SK-N-SH (cell line): ENCODE results near the gene COPS3. TPM values are rescaled to one million over a fixed set of nuclear protein-coding genes. Genes with fewer than 3 reads are reported as not detected.

Experiments
- CTCF ChIA-PET: fragments of 300-600, 350-600 bp; formaldehyde crosslinking; extraction: SDS; loops from one replicate; lab custom pipeline; 2021; lab: Yijun Ruan, JAX
- POLR2A ChIA-PET: fragments of 350-600 bp; sonication (Branson Sonifier 250); formaldehyde crosslinking; extraction: SDS; loops from one replicate; lab custom pipeline; 2020; ENCODE audit warnings: antibody characterized with exemption, inconsistent platforms; lab: Yijun Ruan, JAX
- DNase-seq: peaks from one replicate; pipeline ENCODE4 v3.0.0; 2012
- H2AFZ ChIP-seq: fragments of 200-600 bp; sonication (generic); 2 replicates; pipeline ENCODE4 v1.8.1; 2016; ENCODE audit warnings: antibody characterized with exemption, mild to moderate bottlenecking, low read depth
- H3F3A ChIP-seq: fragments of 200-600 bp; sonication (generic); replicated peaks from 2 replicates; pipeline ENCODE3; 2016; ENCODE audit warnings: antibody characterized with exemption, mild to moderate bottlenecking; ENCODE audit not compliant: insufficient read depth
- H3K27ac ChIP-seq, 2 experiments: fragments of 200-500 bp in 1 of 2; fragments of 200-600 bp in 1 of 2; sonication (Bioruptor generic) in 1 of 2; sonication (generic), shearing (Covaris generic) in 1 of 2; 2 replicates each; pipeline versions ENCODE4 v1.5.1 to v1.6.1; 2014 to 2016; ENCODE audit warnings: low read depth in 2 of 2, inconsistent platforms in 1 of 2, low read length in 1 of 2, mild to moderate bottlenecking in 1 of 2, mixed read lengths in 1 of 2
- H3K27me3 ChIP-seq: fragments of 200-600 bp; sonication (generic), shearing (Covaris generic); 2 replicates; pipeline ENCODE4 v1.6.1; 2016; ENCODE audit warnings: mixed run types; ENCODE audit not compliant: insufficient read depth
- H3K36me3 ChIP-seq, 2 experiments: fragments of 200-500 bp in 1 of 2; fragments of 200-600 bp in 1 of 2; sonication (Bioruptor generic) in 1 of 2; sonication (generic) in 1 of 2; replicated peaks in 1 of 2; 2 replicates each; pipeline versions ENCODE3 to v1.5.1; 2014 to 2016; ENCODE audit warnings: low read length in 1 of 2, mild to moderate bottlenecking in 1 of 2; ENCODE audit not compliant: insufficient read depth in 2 of 2, control insufficient read depth in 1 of 2
- H3K4me1 ChIP-seq, 2 experiments: fragments of 200-500 bp in 1 of 2; fragments of 200-600 bp in 1 of 2; sonication (Bioruptor generic) in 1 of 2; sonication (generic), shearing (Covaris generic) in 1 of 2; 2 replicates each; pipeline versions ENCODE4 v1.5.1 to v1.6.1; 2014 to 2016; ENCODE audit warnings: low read depth in 1 of 2, low read length in 1 of 2, mixed run types in 1 of 2; ENCODE audit not compliant: insufficient read depth in 2 of 2, control insufficient read depth in 1 of 2
- H3K4me2 ChIP-seq: fragments of 200-600 bp; sonication (generic), shearing (Covaris generic); 2 replicates; pipeline ENCODE4 v1.6.1; 2017; ENCODE audit warnings: mixed run types
- H3K4me3 ChIP-seq, 2 experiments: fragments of 200-500 bp in 1 of 2; fragments of 200-600 bp in 1 of 2; sonication (Bioruptor generic) in 1 of 2; sonication (generic), shearing (Covaris generic) in 1 of 2; 2 replicates each; pipeline versions ENCODE4 v1.5.1 to v1.8.1; 2014 to 2016; ENCODE audit warnings: low read depth in 2 of 2, inconsistent platforms in 1 of 2, low read length in 1 of 2, mild to moderate bottlenecking in 1 of 2, mixed read lengths in 1 of 2, moderate library complexity in 1 of 2
- H3K79me2 ChIP-seq: fragments of 200-600 bp; sonication (generic); 2 replicates; pipeline ENCODE4 v1.8.1; 2017; ENCODE audit warnings: mild to moderate bottlenecking; ENCODE audit not compliant: insufficient read depth
- H3K9ac ChIP-seq: fragments of 200-600 bp; sonication (generic); 2 replicates; pipeline ENCODE4 v1.6.1; 2017; ENCODE audit warnings: mixed run types
- H3K9me2 ChIP-seq: fragments of 200-600 bp; sonication (generic); 2 replicates; pipeline ENCODE4 v1.6.1; 2017; ENCODE audit warnings: mixed run types
- H3K9me3 ChIP-seq: fragments of 200-600 bp; sonication (generic); 2 replicates; pipeline ENCODE4 v1.6.1; 2017; ENCODE audit warnings: mixed run types, mild to moderate bottlenecking, moderate library complexity
- H4K20me1 ChIP-seq: fragments of 200-600 bp; sonication (generic); 2 replicates; pipeline ENCODE4 v1.6.1; 2017; ENCODE audit warnings: mild to moderate bottlenecking, mixed run types; ENCODE audit not compliant: insufficient read depth
- CHD2 ChIP-seq: fragments of 150-350 bp; IDR thresholded peaks from 2 replicates; pipeline ENCODE4 v1.6.1; 2018; ENCODE audit warnings: low read length; ENCODE audit not compliant: partially characterized antibody
- CTCF ChIP-seq: fragments of 200-600 bp; sonication (generic); IDR thresholded peaks from 2 replicates; pipeline ENCODE4 v1.6.1; 2017; ENCODE audit warnings: antibody characterized with exemption, mild to moderate bottlenecking, moderate library complexity
- EP300 ChIP-seq, 2 experiments: IDR thresholded peaks; 2 replicates each; pipeline versions ENCODE4 v1.4.0 to v1.6.1; 2012; ENCODE audit warnings: borderline replicate concordance in 1 of 2, low read depth in 1 of 2, low read length in 1 of 2
- EZH2phosphoT487 ChIP-seq: fragments of 200-600 bp; sonication (generic); IDR thresholded peaks from 2 replicates; pipeline ENCODE4 v1.6.1; 2017; ENCODE audit warnings: low read depth, mixed run types, mild to moderate bottlenecking, antibody characterized with exemption, moderate library complexity, borderline replicate concordance
- FOSL2 ChIP-seq: IDR thresholded peaks from 2 replicates; pipeline ENCODE4 v1.4.0; 2012; ENCODE audit warnings: low read depth, mild to moderate bottlenecking, moderate library complexity, borderline replicate concordance
- FOXJ3 ChIP-seq: sonication (generic); formaldehyde crosslinking; IDR thresholded peaks from 2 replicates; pipeline ENCODE4 v1.5.1; 2020; ENCODE audit warnings: mild to moderate bottlenecking, missing genetic modification reagents
- GATA2 ChIP-seq: sonication (generic); formaldehyde crosslinking; IDR thresholded peaks from 2 replicates; pipeline ENCODE4 v1.5.0; 2020; ENCODE audit warnings: mild to moderate bottlenecking, missing genetic modification reagents
- IRF3 ChIP-seq: fragments of 150-350 bp; IDR thresholded peaks from 2 replicates; pipeline ENCODE4 v1.6.1; 2016; ENCODE audit warnings: mild to moderate bottlenecking, low read depth, low read length
- MEF2A ChIP-seq: IDR thresholded peaks from 2 replicates; pipeline ENCODE4 v1.4.0; 2012; ENCODE audit warnings: low read depth, borderline replicate concordance
- MXI1 ChIP-seq: IDR thresholded peaks from 2 replicates; pipeline ENCODE4 v1.6.1; 2012; ENCODE audit warnings: mild to moderate bottlenecking, low read depth, low read length, improper control_type of control experiment
- POLR2AphosphoS5 ChIP-seq: IDR thresholded peaks from 2 replicates; pipeline ENCODE4 v1.6.1; 2012; ENCODE audit warnings: low read depth, low read length
- RCOR1 ChIP-seq: fragments of 150-350 bp; IDR thresholded peaks from 2 replicates; pipeline ENCODE4 v1.6.1; 2017; ENCODE audit warnings: antibody characterized with exemption, low read length
- REST ChIP-seq: IDR thresholded peaks from 2 replicates; pipeline ENCODE4 v1.6.1; 2012; ENCODE audit warnings: mild to moderate bottlenecking, low read depth, low read length, moderate library complexity
- SIN3A ChIP-seq: IDR thresholded peaks from 2 replicates; pipeline ENCODE4 v1.6.1; 2012; ENCODE audit warnings: low read depth, mild to moderate bottlenecking, low read length, moderate library complexity, borderline replicate concordance
- TAF1 ChIP-seq: IDR thresholded peaks from 2 replicates; pipeline ENCODE4 v1.6.1; 2012; ENCODE audit warnings: low read depth, mild to moderate bottlenecking, low read length, moderate library complexity, borderline replicate concordance
- TEAD4 ChIP-seq: IDR thresholded peaks from 2 replicates; pipeline ENCODE4 v1.4.0; 2012; ENCODE audit warnings: mild to moderate bottlenecking, borderline replicate concordance; ENCODE audit not compliant: insufficient read depth
- USF2 ChIP-seq: fragments of 150-350 bp; IDR thresholded peaks from 2 replicates; pipeline ENCODE4 v1.6.1; 2017; ENCODE audit warnings: antibody characterized with exemption, low read length, low read depth, borderline replicate concordance
- ZBTB33 ChIP-seq: IDR thresholded peaks from 2 replicates; pipeline ENCODE4 v1.4.0; 2012; ENCODE audit warnings: low read depth, borderline replicate concordance
- WGBS: methylation state at CpG from one replicate; pipeline ENCODE4 v1.1.6; 2017; ENCODE audit warnings: low lambda C conversion rate; 5-methylcytosine and 5-hydroxymethylcytosine counted together
- polyA plus RNA-seq, 3 experiments: library from polyadenylated mRNA; depleted of rRNA; stranded (reverse); fragments of >200 nt; gene quantifications; 2 replicates each; pipeline ENCODE4 v1.2.3, GENCODE V29; 2012

COPS3 gene
- polyA plus RNA-seq, 1 of the 3 experiments (the other 2 are of a cell fraction) = 64.8 TPM

GRCh38 chr17:17242246-17242645 lies 38.8 kb downstream of the COPS3 start (continued):
- no peak for TF ChIP-seq CTCF
- no peak for TF ChIP-seq FOXJ3
- TF ChIP-seq MXI1 = no peak
- TF ChIP-seq EZH2phosphoT487 = no peak
- TF ChIP-seq SIN3A = no peak

- Histone ChIP-seq H3K9me3 (no peaks in the 10 kb centered on the region), H3K9ac (no peak overlapping the region), H3K4me3 (no peak overlapping the region), H3K4me2 (no peak overlapping the region), H3K9me2 (no peaks in the 10 kb centered on the region), H2AFZ (no peak overlapping the region), H3K36me3 (peaks cover 5 to 9% of the 10 kb centered on the region in 2 experiments), H3F3A (peaks cover 1% of the 10 kb centered on the region), H3K79me2 (peaks cover 3% of the 10 kb centered on the region), H4K20me1 (no peaks in the 10 kb centered on the region), H3K27me3 (no peaks in the 10 kb centered on the region), H3K4me1 (no peaks in the 10 kb centered on the region), H3K27ac (no peak overlapping the region)
- no peak for DNase-seq
- 81% methylated on average over 10 of the region's 10 CpGs for WGBS
- TF ChIP-seq REST = no peak
- no peak for TF ChIP-seq USF2
- TF ChIP-seq EP300 (IDR thresholded peaks at IDR 0.05; ENCODE audit: borderline replicate concordance in 1 of 2, low read depth in 1 of 2, low read length in 1 of 2) = no peak
- TF ChIP-seq GATA2 (CRISPR knock-in tag) = no peak
- TF ChIP-seq TEAD4 = no peak
- no peak for TF ChIP-seq MXI1
- no peak for TF ChIP-seq SIN3A
- no peak for TF ChIP-seq FOSL2
- TF ChIP-seq MEF2A = no peak
- no peak for TF ChIP-seq TAF1
- TF ChIP-seq POLR2AphosphoS5 = no peak
- no peak for TF ChIP-seq CHD2
- no peak for TF ChIP-seq IRF3
- TF ChIP-seq ZBTB33 = no peak
- TF ChIP-seq RCOR1 = no peak
- no peak for TF ChIP-seq CTCF
- CTCF ChIA-PET = no interaction called here
- POLR2A ChIA-PET = no interaction called here
These were observed 39.4 kb downstream of the COPS3 start for GRCh38 chr17:17241656-17242055.
